ENCODE measurements around the gene ARID1A. TPM values are rescaled to one million over a fixed set of nuclear protein-coding genes. Genes with fewer than 3 reads are reported as not detected.

The ARID1A gene
- total RNA-seq, 4 donors from 2014 or later: 44.1 to 97.3 (median 78.4) TPM

DNA sequence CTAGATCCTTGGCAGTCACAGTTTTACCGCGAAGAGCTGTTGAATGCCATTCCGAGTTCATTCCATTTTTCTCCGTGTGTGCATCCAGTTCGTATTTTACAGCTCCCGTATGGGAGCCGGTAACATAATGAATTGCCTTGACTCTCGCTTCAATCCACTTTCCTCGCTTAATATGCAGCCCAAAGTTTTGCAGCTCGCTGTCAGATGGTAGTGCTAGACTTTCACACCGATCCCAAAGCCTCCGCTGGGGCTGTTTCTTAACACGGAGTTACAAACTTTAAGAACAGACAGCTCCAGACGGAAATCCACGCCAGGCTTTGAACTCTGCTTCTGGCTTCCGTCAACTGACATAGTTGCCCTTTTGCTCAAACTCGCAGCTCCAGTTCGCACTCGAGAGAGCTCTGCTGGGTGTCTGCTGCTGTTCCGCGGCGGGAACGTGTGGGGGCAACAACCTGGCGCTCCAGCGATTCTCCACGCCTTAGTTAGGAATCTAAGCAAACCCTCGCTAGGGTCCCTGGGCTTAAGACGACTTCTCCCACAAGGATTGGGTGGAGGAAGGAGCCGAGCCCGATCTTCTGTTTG lies 3.5 kb upstream of the ARID1A start:
- DNase-seq: peak; percentile 89 to 91
- peak overlapping the region; percentile 86 to 97 (median 94) for H3K27ac ChIP-seq
- H3K4me1 ChIP-seq: peaks cover 26 to 38% of the 10 kb centered on the region in 2 donors
- peak overlapping the region in 2 of 3 donors; percentile 25 to 52 for H3K4me3 ChIP-seq (replicated peaks in 1 of 3)
- TF ChIP-seq, protein P1, sequence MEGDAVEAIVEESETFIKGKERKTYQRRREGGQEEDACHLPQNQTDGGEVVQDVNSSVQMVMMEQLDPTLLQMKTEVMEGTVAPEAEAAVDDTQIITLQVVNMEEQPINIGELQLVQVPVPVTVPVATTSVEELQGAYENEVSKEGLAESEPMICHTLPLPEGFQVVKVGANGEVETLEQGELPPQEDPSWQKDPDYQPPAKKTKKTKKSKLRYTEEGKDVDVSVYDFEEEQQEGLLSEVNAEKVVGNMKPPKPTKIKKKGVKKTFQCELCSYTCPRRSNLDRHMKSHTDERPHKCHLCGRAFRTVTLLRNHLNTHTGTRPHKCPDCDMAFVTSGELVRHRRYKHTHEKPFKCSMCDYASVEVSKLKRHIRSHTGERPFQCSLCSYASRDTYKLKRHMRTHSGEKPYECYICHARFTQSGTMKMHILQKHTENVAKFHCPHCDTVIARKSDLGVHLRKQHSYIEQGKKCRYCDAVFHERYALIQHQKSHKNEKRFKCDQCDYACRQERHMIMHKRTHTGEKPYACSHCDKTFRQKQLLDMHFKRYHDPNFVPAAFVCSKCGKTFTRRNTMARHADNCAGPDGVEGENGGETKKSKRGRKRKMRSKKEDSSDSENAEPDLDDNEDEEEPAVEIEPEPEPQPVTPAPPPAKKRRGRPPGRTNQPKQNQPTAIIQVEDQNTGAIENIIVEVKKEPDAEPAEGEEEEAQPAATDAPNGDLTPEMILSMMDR (IDR thresholded peaks at IDR 0.05): peak in 4 of 6 experiments; percentile 10 to 29 (median 28)
- peak in 1 of 2 donors; percentile 73 for TF ChIP-seq POLR2A (IDR thresholded peaks at IDR 0.05)
- 0 to 1% methylated on average over 23 to 30 of the region's 30 CpGs for WGBS, 2 donors
- no peaks in the 10 kb centered on the region for H3K9me3 ChIP-seq
- intact Hi-C loops (cut with DNase I): no loop called here
- no peaks in the 10 kb centered on the region for H3K36me3 ChIP-seq
- H3K27me3 ChIP-seq: no peaks in the 10 kb centered on the region

DNA sequence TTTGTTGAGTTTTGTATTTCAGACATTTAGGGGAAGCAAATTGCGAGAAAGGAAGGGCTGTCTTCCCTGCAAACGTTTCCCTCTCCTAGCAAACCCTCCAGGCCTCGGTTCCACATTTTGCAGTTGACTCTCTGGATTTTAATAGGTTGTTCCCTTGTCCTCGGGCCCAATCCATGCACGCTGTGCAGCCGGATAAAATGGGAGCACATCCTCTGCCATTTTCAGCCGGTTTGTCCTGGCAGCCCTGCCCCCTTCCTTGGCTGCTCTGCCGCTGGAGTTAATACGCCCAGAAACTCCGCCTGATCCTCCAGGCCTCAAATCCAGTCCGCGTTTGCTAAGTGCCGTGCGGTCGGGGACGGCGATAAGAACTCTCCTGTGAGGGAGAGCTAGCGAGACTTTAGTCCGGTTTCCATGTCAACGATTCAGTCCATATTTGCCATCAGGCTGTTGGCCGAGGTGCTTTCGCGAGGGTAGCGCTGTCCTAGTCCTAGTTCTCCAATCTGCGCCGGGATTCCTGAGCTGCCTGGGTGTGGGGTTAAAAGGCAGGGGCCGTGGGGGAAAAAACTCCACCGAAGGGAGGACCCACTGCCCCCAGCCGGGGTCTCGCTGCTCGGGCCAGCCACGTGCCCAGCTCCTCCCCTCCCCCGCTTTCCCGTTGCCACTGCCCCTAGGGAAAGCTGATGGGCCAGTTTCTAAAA lies 2.9 kb upstream of the ARID1A start:
- Histone ChIP-seq H3K36me3 (no peaks in the 10 kb centered on the region), H3K9me3 (no peaks in the 10 kb centered on the region), H3K27ac (peak overlapping the region; percentile 86 to 97 (median 94)), H3K4me1 (peaks cover 26 to 38% of the 10 kb centered on the region in 2 donors), H3K4me3 (replicated peaks in 1 of 3) (peak overlapping the region; percentile 8 to 52 (median 25)), H3K27me3 (no peaks in the 10 kb centered on the region)
- 0 to 1% methylated on average over 28 to 34 of the region's 34 CpGs for WGBS, 2 donors
- TF ChIP-seq, protein P1 (IDR thresholded peaks at IDR 0.05): peak in 1 of 6 experiments; percentile 10
- peak in 1 of 2 donors; percentile 77 for TF ChIP-seq POLR2A (IDR thresholded peaks at IDR 0.05)
- peak; percentile 96 to 97 for DNase-seq
- intact Hi-C loops (cut with DNase I): no loop called here

DNA sequence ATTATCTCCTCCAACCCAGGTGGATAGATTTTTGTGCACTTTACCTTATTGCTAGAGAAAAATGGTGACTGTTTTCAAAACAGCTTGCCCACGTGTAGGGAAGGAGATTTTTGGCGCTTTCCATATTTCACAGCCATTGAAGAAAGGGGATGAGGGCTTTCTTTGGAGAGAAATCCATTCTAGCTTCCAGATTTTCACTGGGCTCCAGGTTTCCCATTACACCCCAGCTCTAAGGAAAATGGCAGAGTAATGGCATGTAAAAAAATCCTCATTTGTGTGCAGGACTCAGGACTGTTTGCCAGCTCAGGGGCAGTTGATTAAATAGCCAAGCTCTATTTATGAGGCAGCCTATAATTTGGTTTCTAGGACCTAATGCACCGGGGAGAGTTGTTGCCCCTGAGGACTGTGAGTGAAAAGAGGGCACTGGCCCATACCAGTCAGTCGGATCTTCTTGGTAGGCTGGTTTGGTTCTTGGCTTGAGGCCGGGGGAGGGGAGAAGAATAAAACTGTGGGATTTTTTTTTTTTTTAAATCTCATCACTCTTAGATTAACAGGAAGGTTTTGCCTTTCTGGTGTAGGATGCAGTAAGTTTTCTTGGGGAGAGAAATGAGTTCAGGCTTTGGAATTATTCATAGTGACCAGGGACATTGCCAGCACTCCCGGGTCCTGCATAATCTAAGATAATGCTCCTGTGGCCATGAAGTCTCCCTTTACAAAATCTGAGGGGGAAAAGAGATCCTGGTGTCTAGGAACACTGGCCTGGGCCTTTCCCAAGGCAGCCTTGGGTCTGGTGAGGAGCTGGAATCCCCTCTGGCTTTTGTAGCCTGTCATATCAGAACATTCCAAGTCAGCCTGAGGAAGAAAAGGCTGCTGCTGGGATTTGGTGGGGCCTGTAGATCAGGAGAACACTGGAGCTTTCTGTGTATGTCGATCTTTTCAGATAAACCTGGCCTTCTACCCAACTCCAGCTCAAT lies 1.9 kb upstream of the ARID1A start:
- H3K4me3 ChIP-seq (replicated peaks in 1 of 3): peak overlapping the region; percentile 2 to 52 (median 8)
- peak overlapping the region; percentile 86 to 97 (median 94) for H3K27ac ChIP-seq
- H3K9me3 ChIP-seq: no peaks in the 10 kb centered on the region
- H3K4me1 ChIP-seq: peaks cover 32 to 43% of the 10 kb centered on the region in 2 donors
- peak in 1 of 2 donors; percentile 34 for DNase-seq
- 30 to 31% methylated on average over 7 of the region's 7 CpGs for WGBS, 2 donors
- intact Hi-C loops (cut with DNase I): no loop called here
- H3K36me3 ChIP-seq: no peaks in the 10 kb centered on the region
- no peaks in the 10 kb centered on the region for H3K27me3 ChIP-seq
- TF ChIP-seq, protein P1 (IDR thresholded peaks at IDR 0.05): no peak
- no peak for TF ChIP-seq POLR2A (IDR thresholded peaks at IDR 0.05)

DNA sequence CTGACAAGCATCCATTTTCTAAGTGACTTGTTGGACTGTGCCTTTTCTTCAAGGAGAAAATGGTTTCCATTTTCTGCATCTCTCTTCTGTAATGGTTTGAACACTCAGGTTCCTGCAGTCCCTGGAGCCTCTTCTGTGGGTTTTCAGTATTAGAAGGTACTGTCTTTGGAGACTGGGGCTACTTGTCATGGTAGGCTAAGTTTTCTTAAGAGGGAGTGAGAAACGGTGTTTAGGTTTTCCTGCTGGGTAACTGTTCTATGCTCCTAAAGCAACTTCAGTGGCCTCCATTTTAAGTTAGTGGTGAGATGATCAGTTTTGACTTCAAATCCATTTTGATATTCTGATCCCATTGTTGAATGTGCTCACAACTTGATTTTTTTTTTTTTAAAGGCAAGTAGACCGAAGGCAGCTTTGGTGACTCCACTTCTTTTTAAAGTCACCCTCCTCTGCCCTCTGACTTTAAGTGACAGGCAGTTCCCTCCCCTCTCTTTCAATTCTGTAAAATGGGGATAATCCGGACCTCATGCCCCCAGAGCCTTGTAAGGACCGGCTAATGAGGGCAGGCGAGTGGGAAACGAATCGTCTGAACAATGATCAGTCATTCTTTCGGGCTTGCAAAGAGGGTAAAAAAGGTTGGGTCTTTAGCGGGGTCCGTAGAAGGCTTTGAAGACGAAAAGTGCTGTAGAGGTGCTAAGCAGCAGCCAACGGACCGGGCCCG lies 1.0 kb upstream of the ARID1A start:
- H3K9me3 ChIP-seq: no peaks in the 10 kb centered on the region
- peak in 1 of 2 donors; percentile 5 for DNase-seq
- peak overlapping the region; percentile 1 to 99 (median 5) for H3K4me3 ChIP-seq (replicated peaks in 1 of 3)
- WGBS, 2 donors: 5 to 7% methylated on average over 14 of the region's 14 CpGs
- H3K27me3 ChIP-seq: no peaks in the 10 kb centered on the region
- TF ChIP-seq, protein P1 (IDR thresholded peaks at IDR 0.05): no peak
- TF ChIP-seq POLR2A (IDR thresholded peaks at IDR 0.05): no peak
- H3K27ac ChIP-seq: peak overlapping the region; percentile 86 to 97 (median 94)
- no peaks in the 10 kb centered on the region for H3K36me3 ChIP-seq
- intact Hi-C loops (cut with DNase I): loop anchor here (5.0 kb wide), 1 partner anchor 93 kb away; the partner anchor contains the start of gene PIGV
- peaks cover 42 to 52% of the 10 kb centered on the region in 2 donors for H3K4me1 ChIP-seq

All from thyroid gland (tissue), 4 donors.